ENCODE measurements around the gene CC2D2A.

CC2D2A gene

DNA sequence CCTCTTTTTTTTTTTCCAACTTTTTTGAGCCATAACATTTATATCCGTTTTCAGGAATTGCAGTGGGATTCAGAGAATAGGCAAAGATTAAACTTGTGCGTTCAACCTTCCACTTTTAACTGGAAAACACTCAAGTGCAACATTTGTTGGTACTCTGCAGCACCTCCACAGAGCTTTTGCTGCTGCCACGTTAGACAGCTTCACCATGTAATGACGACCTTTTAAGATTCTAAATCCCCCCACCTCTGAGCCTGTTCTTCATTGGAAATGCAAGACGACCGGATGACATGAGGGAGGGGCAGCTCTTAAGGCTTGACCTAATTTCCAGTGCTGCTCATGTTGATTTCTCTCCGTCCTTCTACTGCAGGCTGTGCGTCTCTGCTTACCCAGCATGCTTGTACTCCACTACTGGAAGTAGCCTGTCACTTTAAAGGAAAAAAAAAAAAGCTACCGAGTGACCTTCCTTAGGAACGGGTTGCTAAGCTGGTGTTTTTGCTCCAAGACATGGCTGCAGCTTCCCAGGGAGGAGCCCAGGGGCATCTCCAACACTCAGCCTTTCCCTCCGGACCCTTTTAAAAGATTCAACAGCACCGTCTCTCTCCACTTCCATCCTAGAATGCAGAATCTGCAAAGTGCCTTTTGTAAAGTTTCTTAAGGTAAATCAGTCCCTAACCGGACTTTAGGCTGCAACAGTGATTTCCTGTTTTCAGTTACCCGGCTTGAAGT is at the start of gene CC2D2A:
TSS of gene CC2D2A (plus strand) at position 481 of the 726 bp plus-strand sequence. CDS start 6,051 bp downstream, outside the sequence.
- no peak for DNase-seq (ENCODE audit: low read depth)

DNA sequence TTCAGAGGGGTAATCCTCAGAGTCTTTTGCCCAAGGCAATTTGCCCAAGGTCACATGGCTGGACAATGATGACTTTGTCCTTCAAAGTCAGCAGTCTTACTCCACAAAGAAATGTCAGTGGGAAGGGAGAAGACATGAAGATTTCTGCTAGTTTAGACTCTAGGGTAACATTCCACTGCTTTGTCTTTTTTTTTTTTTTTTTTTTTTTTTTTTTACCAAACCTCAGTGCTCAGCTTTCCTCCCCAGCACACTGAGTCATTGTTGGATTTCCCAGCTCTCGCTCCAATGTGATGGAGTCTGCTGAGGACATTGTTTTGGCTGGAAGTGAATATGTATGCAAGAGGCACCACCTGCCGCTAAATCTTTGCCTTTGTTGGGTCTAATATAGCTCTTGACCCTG is 49.0 kb upstream of the CC2D2A start:
- DNase-seq (ENCODE audit: low read depth), result no peak

DNA sequence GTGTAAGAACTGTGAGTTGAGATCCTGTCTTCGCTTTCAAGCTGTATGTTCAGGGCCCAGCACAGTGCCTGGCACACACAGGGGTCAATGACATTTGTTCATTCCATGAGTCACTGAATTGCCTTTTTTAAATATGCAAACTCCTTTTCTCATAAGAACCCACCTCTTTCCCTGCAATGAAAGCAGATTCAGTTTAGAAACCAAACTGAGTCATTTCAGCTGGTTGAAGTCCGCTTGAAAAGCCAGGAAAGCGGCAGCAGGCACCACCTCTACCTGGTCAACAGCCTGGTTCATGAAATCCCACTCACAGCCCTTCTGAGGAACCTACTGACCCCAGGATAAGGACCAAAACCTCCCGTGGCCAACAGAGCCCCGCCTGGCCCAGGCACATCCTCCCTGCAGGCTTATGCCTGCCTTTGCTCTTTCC is 46.4 kb upstream of the CC2D2A start:
- DNase-seq (ENCODE audit: low read depth), result no peak

DNA sequence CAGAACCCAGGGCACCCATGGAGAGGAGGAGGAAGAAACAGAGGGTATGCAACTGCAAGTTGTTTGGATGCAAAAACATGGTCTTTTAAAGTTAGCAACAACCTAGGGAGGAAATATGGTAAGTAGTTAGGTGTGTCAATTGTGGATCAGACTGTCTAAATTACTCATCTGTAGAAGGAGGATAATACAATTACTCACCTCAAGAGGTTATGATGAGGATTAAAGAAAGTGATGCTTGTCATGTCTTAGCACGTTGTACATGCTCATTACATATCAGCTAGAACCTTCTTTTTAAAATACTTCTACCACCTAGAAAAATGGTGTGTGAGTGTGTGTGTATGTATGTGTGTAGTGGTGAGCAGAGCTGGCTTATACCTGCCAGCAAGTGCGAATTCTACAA is 44.2 kb upstream of the CC2D2A start:
- DNase-seq (ENCODE audit: low read depth), result no peak

DNA sequence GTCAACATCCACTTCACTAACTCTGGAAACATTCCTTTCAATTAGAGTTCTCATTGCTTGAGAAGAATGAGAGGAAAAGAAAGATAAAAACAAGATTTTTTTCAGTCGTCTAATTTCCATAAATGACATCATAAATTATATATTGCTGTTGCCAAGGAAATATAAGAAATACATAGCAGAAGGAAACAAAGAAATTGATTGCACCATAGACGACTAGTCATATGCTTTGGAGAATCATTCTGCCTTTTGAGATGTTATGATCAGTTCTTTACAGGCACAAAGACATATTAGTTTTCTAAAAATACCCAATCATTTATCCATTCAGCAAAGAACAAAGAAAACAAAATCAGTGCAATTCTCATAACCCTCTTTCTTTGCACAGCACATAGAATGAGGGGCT is 42.5 kb upstream of the CC2D2A start:
- no peak for DNase-seq (ENCODE audit: low read depth)

DNA sequence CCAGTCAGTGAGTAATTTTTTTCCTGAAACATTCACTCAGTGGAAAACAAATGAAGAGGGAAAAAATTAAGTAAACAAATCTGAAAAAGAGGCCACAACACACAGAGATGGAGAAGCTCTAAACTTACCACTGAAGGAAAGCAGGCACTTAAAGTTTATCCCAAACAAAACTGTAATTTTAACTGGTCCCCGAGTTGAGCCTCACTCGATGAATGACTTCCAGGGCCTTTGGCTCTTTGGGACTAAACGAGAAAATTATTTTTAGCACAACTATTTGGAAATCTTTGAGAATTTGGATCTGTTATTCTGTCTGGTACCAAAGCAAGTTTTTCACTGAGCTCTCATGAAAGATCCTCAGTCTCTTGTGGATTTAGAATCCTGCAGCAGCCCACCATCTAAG is 42.0 kb upstream of the CC2D2A start, which contains the start of gene C1QTNF7:
TSS of gene C1QTNF7 (plus strand) at position 333 of the 400 bp plus-strand sequence. CDS start 7,711 bp downstream, outside the sequence.
- DNase-seq (ENCODE audit: low read depth), result no peak

DNA sequence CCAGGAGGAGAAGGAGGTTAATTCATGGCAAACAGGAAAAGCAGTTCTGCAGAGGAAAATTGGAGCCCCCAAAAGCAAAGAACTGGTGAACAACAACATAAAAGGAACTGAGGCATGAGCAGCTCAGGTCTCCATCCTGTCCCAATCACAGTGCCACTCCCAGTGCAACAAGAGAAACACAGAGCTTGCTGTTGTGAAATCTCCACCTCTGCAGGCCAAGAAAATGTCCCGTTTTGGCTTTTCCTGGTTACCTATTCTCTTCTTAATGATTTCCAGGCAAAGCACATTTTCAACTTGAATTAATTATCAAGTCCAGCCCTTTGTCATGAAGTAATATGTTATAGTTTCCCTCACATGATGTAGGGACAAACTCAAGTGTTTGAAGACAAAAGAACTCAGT is 41.1 kb upstream of the CC2D2A start:
- no peak for DNase-seq (ENCODE audit: low read depth)

DNA sequence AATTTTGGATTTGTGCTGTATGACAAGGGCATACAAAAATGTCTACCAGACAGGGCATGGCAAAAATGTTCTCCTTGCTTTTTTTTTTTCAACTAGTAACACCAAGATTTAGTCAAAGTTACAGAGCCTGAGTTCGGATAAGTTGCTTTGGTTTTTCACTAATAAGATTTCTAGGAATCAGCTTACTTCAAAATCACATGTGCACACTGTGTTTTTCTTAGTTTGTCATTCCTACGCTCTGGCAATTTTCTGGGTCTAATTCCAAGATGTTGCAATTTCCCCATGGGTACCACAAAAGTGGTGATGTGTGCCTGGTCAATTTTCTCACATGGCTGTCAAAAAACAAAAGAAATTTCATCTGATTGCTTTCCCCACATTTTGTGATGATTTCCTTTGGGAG is 35.6 kb upstream of the CC2D2A start:
- DNase-seq (ENCODE audit: low read depth), result no peak

DNA sequence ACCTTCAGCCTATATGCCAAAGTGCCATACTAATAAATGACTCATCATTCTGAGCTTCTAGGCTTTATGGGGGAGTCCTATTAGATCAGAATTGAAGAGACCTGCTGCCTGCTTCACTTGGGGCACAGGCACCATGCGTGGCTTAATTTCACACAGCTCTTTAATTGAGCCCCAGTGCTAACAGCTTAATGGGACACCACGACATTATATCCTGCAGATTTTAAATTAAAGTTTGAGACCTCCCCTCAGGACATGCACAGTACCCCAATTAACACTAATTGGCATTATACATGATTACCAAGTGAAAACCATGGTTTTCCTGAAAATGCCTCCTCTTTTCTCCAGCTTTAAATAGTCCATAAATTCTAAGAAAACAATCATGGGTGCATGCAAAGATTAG is 35.0 kb upstream of the CC2D2A start:
- DNase-seq (ENCODE audit: low read depth), result no peak

DNA sequence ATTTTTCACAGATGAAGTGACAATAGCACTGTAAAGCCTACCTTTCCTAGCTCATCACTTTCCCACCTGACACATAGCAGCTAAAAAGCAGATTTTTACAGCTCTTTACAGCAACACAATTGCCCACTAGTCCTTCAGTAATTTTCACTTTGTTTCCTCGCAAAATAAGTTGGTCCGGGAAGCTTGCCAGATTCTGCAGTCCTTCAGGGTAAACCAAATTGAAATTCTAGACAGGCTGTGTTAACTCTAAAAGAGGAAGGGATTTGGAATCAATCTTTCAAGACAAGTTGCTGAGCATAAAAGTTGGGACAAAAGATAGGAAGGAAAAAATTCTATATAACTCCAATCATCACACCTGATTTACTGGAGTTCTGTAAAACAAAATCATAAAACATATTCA is 33.2 kb upstream of the CC2D2A start:
- DNase-seq (ENCODE audit: low read depth), result no peak

DNA sequence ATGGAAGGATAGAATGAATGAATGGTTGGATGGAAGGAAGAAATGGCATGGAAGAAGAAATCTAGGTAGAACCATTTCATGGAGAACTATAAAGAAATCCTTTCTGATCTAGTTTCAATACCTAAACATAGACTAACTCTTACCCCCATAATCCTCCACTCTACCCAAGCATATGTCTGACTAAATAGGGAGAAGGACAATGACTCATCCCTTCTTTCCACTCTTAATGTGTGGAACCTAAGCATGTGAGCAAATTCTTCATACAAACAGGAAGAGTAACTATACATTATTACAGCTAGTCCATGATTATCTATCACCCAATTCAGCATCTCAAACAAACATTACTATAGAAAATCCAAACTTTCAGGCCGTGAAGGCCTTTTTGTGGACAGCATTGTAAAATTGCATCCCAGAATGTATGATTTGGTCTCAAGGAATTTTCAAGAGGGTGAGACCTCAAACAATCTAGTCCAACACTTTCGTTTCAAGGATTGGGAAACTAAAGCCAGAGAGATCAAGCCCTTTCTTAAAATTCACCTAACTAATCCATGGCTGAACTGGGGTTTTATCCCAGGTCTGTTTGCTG is 30.6 kb upstream of the CC2D2A start:
- DNase-seq (ENCODE audit: low read depth), result no peak

DNA sequence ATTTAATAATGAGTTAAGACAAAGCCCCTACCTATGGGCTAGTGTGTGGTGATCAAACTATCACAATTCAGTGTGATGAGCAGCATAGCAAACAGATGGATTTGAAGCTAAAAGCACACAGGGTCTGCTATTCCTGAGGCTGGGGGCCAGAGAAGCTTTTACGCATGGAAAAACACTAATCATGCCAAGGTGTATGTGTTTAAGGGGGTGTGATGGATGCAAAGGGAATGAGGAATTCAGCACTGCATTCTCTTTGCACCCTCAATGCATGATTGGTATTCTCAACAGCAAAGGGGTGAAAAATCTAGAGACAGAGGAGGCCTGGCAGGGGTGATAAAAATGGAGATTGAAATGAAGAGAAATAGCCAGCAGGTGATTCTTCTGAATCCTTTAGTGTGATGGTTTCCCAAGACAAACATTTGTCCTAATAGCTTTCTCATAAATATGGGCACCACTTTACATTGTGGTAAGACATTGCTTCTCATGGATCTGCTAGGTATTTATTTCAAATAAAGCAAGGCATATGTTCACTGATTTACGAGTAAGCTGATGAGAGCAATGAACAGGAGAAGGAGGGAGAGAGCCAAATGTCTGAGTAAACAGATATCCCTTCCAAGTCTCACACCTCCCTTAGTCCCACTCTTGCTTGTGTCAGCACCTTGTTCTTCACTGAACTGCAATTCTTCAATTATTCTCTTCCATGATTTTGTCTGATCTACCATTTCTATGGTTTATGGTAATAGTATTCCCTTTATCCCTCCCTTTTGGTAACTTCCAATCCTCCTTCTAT is 26.1 kb upstream of the CC2D2A start:
- DNase-seq (ENCODE audit: low read depth), result no peak

DNA sequence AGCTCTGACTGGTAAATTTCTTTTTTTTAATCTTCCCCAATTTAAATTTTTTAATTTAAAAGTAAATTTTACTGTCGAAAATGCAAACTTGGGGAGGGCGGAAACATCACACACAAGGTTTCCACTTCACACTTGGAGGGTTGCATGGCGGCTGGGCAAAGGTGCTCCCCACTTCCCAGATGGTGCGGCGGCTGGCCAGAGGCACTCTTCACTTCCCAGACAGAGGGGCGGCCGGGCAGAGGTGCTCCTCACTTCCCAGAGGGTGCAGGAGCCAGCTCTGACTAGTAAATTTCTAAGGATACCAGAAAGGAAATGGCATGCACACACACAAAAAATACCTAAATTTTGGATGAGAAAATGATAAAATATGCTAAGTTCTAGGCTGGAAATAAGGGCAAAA is 25.4 kb upstream of the CC2D2A start:
- no peak for DNase-seq (ENCODE audit: low read depth)

DNA sequence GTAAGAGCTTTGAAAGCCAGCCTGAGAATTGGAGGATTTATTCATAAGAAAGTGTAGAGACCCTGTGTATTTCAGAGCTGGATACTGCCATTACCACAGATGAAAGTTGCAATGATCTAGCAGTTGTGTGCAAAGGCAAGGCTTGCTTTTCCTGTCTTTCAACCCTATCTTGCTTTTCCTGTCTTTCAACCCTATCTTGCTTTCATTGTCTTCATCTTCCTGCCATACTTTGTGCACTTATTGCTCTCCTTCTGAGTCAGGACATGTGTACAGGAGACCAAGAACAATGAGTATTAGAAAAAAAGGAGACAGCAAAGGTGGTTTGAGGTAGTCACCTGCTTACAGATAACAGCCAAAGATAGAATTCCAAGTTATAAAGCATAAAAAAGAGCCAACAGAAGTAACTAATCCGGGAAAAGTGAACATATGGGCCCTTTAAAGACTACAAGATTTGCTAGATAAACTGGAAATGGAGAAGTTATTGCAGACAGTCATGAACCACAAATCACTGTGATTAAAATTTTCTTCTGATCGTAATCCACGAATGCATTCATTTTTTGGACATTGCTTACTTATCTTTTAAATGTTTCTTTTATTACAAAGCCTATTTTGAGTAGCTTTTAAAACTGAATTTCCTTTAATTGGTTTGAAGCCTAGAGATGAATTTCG is 24.7 kb upstream of the CC2D2A start:
- DNase-seq (ENCODE audit: low read depth), result no peak

DNA sequence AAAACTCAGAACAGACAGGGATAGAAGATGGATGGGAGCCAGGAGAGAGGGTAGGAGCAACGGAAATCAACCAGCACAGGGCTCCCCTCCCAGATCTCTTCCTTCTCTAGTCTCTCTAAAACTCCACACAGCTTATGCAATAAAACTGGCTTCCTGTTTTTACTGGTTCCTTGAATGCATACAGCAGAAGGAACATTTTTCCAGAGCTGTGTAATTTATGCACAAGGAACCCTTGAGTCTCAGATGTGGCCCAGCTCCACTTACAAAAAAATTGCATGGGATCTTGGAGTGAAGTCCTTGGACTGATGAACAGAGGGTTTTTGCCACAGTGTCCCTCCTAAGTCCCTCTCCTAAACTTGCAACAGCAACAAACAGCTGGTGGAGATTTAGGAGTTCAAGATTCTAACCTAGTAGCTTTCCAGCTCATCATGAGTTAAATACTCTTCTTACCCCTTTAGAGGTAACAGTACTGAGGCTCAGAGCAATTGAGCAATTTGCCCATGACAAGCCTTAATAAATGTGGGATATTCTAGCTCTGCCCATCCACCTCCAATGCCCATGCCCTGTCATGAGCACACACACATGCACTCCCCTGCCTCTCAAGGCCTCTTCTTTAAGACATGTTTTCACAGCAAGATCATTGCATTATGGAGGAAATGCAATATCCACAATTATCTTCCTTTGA is 18.4 kb upstream of the CC2D2A start:
- DNase-seq (ENCODE audit: low read depth), result no peak

DNA sequence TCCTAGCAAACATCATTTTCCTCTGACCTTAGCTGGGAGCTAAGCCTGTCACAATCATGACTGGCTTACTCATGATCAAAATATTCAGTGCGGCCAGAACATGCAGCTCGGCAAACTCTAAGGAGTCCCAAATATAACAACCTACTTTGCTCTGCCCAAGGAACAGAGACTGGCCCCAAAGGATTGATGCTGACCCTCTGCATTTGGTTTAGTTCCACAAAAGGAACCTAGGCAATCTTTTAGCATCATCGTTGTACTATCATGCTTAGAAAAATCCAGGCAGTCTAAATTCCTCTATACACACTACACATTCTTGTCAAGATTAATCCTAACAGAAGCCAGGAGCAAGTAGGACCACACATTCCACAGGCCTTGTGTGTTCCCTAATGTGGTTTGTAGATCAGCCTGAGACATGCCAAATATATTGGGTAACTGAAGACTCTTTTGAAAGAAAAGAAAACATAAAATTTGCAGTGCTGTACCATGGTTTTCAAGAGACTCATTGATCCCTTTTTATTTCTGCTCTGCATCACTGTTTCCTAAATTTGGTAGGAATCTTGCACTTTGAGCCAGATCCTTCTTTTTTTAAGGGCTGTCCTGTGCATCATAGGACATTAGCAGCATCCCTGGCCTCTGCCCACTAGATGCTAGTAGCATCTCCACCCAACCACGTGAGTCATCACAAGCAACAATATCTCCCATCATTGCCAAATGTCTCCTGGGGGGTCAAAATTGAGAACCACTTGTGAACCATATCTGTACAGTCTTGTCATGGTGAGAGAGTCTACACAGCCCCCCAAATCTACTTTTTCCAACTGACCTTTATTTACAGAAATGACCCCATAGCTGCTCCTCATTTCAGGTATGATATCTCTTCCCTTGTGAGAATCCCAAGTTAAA is 17.6 kb upstream of the CC2D2A start:
- peak; percentile 90 for DNase-seq (ENCODE audit: low read depth)

DNA sequence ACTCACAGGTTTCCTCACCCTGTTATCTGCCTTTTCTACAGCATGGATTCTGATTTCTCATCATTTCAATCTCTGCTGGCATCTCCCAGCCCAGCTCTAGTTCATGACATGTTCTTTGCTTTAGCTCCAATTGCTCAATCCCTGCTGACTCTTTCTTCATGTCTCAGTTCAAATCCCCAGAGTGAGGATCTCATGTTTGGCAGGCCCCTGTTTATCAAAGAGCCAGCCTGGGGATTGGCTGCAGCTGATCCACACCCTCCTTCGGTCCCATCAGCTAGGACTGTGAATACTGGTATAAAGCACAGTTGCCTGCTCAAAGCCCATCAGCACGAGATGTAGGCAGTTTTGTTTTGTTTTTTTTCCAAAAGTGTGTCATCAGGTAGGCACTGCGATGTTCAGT is 14.4 kb upstream of the CC2D2A start:
- DNase-seq (ENCODE audit: low read depth), result peak; percentile 71

DNA sequence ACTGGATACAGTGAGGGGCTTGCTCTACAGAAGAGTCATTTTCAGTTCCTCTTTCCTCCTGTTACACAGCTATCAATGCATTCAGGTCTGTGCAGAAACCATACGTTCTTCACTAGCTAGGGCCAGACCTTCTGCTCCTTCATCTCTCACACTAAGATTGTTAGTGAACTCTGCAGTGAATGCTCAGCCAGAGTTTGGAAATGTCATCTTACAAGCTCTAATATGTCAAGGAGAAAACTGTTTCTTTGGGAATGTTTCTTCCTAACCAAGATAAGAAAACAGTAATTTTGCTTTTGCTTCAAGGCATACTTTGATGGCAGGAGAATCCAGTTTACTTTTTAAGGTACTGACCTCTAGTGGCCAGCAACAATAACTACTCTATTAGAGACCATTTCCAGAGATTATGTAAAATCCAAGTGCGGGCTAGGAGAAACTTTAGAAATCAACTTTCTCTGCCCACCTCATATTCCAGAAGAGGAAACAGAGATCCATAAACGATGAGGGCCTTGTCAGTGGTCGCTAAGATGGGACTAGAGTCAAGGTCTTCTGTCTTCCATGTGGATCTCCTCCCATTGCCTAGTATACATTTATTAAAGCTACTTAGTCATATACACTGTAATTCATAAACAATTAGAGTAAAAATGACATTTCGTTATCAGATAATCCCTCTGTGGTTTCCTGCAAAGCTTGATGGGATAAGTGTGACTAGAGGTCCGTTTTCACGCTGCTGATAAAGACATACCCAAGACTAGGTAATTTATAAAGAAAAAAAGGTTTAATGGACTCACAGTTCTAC is 12.1 kb upstream of the CC2D2A start:
- DNase-seq (ENCODE audit: low read depth), result no peak

DNA sequence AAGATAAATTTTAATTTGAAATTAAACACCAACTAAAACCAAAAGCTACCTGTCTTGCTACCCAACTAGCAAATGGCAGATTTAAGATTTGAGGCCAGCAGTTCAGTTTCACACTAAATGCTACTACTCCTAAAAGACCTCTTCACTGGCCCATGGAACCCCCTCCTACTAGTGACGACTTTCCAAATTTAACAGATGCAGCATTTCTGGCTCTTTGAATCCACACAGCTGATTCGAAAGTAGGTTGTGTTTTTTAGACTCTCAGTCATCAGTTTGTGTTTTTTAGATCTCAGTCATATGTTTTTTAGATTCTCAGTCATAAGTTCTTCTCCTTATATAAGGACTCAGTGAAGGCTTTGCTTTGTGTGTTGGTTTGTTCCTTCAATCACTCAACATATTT is 11.1 kb upstream of the CC2D2A start:
- DNase-seq (ENCODE audit: low read depth), result no peak

DNA sequence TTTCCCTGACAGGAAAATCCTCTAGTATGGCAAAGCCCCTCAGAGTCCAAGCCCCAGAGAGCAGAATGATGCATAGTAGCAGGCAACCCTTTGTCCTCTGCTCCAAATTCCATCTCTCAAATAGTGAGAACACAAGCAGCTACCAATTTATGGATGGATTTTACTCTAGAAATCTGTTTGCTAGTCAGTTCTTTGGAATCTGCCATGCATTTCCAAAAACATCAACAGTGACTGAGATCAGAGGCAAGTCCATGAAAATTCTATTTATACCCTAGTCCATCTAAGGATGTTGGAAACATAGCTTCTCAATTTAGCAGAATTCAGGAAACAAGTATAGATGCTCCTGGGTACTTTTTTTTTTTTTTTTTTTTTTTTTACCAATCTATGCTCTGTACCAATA is 10.0 kb upstream of the CC2D2A start:
- peak; percentile 17 for DNase-seq (ENCODE audit: low read depth)

Measured in GM04503 (cell line).